Neural cell (in vitro differentiated cells): ENCODE measurements around the gene CACNA2D2.

Experiments
- CTCF ChIP-seq: fragments of 450-650 bp; IDR thresholded peaks from 2 replicates; pipeline ENCODE4 v1.5.1; 2014; ENCODE audit warnings: antibody characterized with exemption, mild to moderate bottlenecking, moderate library complexity; ENCODE audit not compliant: poor library complexity, severe bottlenecking
- MXI1 ChIP-seq: fragments of 450-650 bp; conservative IDR thresholded peaks from 2 replicates; pipeline ENCODE4 v1.6.1; 2014; ENCODE audit warnings: antibody characterized with exemption, mild to moderate bottlenecking; ENCODE audit not compliant: poor library complexity, severe bottlenecking
- RAD21 ChIP-seq: fragments of 450-650 bp; conservative IDR thresholded peaks from 2 replicates; pipeline ENCODE4 v1.6.1; 2014; ENCODE audit warnings: antibody characterized with exemption, mild to moderate bottlenecking, moderate library complexity

DNA sequence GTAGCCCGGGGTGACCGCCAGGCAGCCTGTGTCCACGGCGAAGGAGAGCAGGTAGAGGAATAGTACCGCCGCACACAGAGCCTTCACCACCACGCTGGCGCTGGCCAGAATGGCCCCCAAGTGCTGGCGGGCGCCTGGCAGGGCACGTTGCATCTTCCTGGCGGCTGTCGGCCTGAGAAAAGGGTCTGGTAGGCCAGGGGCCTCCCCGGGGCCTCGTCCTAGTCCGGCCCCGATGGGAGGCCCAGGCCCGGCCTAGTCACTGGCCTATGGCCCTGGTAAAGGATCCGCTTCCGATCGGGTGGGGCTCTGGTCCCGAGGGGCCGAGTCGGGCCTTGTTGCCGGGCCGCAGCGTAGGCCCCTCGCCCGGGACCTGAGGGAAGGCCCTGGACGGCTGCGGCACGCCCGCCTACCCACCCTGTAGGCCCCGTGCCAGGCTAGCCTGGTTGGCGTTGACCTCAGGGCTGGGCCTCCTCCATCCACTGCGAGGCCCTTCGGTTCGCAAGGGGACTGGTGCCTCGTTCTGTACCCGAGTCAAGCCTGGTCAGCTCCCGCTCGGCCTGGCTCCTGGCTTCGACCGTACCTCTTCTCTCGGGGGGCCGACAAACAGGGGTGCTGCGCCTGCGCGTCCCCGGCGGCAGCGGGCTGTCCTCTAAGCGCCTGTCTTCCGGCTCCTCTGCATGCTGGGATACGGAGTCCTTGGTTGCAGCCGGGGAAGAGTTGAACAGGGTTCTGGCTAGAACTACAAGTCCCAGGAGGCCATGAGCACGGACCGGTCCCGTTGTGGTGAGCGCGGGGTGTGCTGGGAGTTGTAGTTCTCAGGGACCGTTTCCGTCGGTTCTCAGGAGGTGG lies 144.3 kb downstream of the CACNA2D2 start, which contains the start of gene TMEM115:
- TF ChIP-seq RAD21 (no peak), CTCF (peak; percentile 28), MXI1 (peak; percentile 71)
